Measurements from ENCODE around the gene TMEM181.
"Not testable (repeated sequence)": the region's sequence is repeated elsewhere in the genome, so short reads cannot be mapped to it uniquely, and the experiment has no call there.

TMEM181 gene

GRCh38 chr6:158605266-158605878 lies 45.5 kb downstream of the TMEM181 start:
- TF ChIP-seq, protein P1, sequence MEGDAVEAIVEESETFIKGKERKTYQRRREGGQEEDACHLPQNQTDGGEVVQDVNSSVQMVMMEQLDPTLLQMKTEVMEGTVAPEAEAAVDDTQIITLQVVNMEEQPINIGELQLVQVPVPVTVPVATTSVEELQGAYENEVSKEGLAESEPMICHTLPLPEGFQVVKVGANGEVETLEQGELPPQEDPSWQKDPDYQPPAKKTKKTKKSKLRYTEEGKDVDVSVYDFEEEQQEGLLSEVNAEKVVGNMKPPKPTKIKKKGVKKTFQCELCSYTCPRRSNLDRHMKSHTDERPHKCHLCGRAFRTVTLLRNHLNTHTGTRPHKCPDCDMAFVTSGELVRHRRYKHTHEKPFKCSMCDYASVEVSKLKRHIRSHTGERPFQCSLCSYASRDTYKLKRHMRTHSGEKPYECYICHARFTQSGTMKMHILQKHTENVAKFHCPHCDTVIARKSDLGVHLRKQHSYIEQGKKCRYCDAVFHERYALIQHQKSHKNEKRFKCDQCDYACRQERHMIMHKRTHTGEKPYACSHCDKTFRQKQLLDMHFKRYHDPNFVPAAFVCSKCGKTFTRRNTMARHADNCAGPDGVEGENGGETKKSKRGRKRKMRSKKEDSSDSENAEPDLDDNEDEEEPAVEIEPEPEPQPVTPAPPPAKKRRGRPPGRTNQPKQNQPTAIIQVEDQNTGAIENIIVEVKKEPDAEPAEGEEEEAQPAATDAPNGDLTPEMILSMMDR (IDR thresholded peaks at IDR 0.05; ENCODE audit: low read length, missing control alignments), result peak; percentile 83
- H3K4me3 ChIP-seq (replicated peaks; ENCODE audit: low read depth, low read length), result no peak overlapping the region
- DNase-seq (ENCODE audit: low read depth), result peak; percentile 85

GRCh38 chr6:158606011-158606410 lies 46.1 kb downstream of the TMEM181 start:
- DNase-seq (ENCODE audit: low read depth); H3K4me3 ChIP-seq (replicated peaks; ENCODE audit: low read depth, low read length): not testable (repeated sequence)

DNA sequence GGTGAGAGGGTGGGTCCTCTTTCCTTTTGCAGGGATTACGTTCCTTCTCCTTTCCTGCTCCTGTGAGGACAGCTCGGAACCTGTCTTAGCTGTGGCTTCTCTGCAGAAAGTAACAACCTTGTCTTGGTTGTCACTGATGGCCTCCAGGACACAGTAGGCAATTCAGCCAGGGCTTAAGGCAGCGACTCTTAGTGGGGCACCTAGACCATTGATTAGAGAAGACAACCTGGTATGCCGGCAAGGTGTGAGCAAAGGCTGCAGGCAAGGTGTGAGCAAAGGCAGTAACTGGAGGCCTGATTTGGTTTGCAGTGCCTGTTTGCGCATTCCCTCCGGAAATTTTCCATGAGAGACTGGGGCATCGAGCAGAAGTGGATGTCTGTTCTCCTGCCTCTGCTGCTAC lies 47.0 kb downstream of the TMEM181 start:
- no peak overlapping the region for H3K4me3 ChIP-seq (replicated peaks; ENCODE audit: low read depth, low read length)
- TF ChIP-seq, protein P1 (IDR thresholded peaks at IDR 0.05; ENCODE audit: low read length, missing control alignments), result no peak
- no peak for DNase-seq (ENCODE audit: low read depth)

DNA sequence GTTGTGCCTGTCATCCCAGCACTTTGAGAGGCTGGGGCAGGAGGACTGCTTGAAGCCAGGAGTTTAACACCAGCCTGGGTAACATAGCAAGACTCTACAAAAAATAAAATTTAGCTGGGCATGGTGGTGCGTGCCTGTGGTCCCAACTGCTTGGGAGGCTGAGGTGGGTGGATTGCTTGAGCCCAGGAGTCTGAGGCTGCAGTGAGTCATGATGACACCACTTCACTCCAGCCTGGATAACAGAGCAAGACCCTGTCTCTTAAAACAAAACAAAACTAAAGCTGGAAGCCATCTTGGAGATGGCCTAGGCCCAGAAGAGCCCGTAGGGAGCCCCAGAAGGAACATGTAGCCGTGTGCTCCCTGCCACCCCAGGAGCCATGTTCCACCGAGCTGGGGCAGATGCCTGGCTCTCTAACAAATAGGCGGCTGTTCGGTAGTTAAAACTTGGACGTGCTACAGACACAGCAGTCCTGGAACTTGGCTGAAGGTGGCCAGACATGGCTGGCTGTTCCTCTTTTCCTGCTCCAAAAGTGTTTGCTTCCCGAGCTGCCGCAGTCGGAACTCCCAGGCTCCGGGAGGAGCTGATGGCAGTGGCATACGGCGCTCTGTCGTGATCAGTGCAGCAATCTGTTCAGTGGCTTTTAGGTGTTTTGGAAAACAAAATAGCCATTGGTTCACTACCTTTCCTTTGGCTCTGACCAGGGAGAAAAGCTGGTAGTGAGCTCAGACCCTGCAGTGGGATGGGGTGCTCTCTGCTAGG lies 47.7 kb downstream of the TMEM181 start:
- DNase-seq (ENCODE audit: low read depth), result no peak
- TF ChIP-seq, protein P1 (IDR thresholded peaks at IDR 0.05; ENCODE audit: low read length, missing control alignments), result no peak
- H3K4me3 ChIP-seq (replicated peaks; ENCODE audit: low read depth, low read length), result no peak overlapping the region

DNA sequence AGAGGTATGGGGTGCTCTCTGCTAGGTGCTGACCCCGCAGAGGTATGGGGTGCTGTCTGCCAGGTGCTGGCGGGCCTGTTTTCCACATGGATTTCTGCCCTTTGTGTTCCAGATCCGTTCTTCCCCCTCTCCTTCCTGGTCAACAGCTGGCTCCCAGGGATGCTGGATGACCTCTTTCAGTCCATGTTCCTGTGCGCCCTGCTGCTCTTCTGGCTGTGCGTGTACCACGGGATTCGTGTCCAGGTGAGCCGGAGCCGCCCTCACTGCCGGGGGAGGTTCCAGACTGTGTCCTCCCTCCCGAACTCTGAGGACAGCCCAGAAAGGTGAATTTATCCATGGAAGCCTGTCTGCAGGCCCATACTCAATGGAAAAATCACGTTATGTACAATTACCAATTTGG lies 48.3 kb downstream of the TMEM181 start:
- TF ChIP-seq, protein P1 (IDR thresholded peaks at IDR 0.05; ENCODE audit: low read length, missing control alignments), result no peak
- no peak overlapping the region for H3K4me3 ChIP-seq (replicated peaks; ENCODE audit: low read depth, low read length)
- no peak for DNase-seq (ENCODE audit: low read depth)

- no peak overlapping the region for H3K4me3 ChIP-seq (replicated peaks; ENCODE audit: low read depth, low read length)
- no peak for DNase-seq (ENCODE audit: low read depth)
- TF ChIP-seq, protein P1 (IDR thresholded peaks at IDR 0.05; ENCODE audit: low read length, missing control alignments), result no peak
Observed at GRCh38 chr6:158609455-158610155, 49.7 kb downstream of the TMEM181 start.

- no peak for DNase-seq (ENCODE audit: low read depth)
- TF ChIP-seq, protein P1 (IDR thresholded peaks at IDR 0.05; ENCODE audit: low read length, missing control alignments), result no peak
- no peak overlapping the region for H3K4me3 ChIP-seq (replicated peaks; ENCODE audit: low read depth, low read length)
Observed at GRCh38 chr6:158610319-158610968, 50.6 kb downstream of the TMEM181 start.
